ENCODE measurements around the gene MAP2K3.

GRCh38 chr17:21253646-21254441 is 30.7 kb upstream of the MAP2K3 start:
- TF ChIP-seq POLR2A (IDR thresholded peaks at IDR 0.05; ENCODE audit: low read depth, low read length) = no peak
- TF ChIP-seq POLR2AphosphoS5 (IDR thresholded peaks at IDR 0.05; ENCODE audit: low read depth, low read length) = no peak
- TF ChIP-seq TAF1 (IDR thresholded peaks at IDR 0.05; ENCODE audit: low read depth, low read length) = no peak
- TF ChIP-seq POU2F2 (IDR thresholded peaks at IDR 0.05; ENCODE audit: low read depth, low read length) = no peak
- no peak for TF ChIP-seq PAX5 (IDR thresholded peaks at IDR 0.05; ENCODE audit: insufficient read depth, low read length, severe bottlenecking)
- no peak for TF ChIP-seq SPI1 (IDR thresholded peaks at IDR 0.05; ENCODE audit: low read depth, low read length)

Measured in GM12891 (cell line).